Measurements from ENCODE around the gene LMNA. TPM values are rescaled to one million over a fixed set of nuclear protein-coding genes. Genes with fewer than 3 reads are reported as not detected.

LMNA gene
- total RNA-seq, 1 donor from 2014 or later, result 588 TPM

Other genes with a start within 250 kb of the LMNA start
- 53.6 and 60.8 TPM in 2 replicates for gene RIT1, start 203.4 kb upstream of the LMNA start, total RNA-seq
- 24.5 and 34.8 TPM in 2 replicates for gene KHDC4, start 180.3 kb upstream of the LMNA start, total RNA-seq
- gene RXFP4, start 173.1 kb upstream of the LMNA start, total RNA-seq, result not detected in 2 replicates
- 92.3 and 105 TPM in 2 replicates for gene ARHGEF2, start 136.2 kb upstream of the LMNA start, total RNA-seq
- 464 and 497 TPM in 2 replicates for gene SSR2, start 93.8 kb upstream of the LMNA start, total RNA-seq
- 31.0 and 34.0 TPM in 2 replicates for gene UBQLN4, start 60.9 kb upstream of the LMNA start, total RNA-seq
- 96.2 and 113 TPM in 2 replicates for gene LAMTOR2, start 59.9 kb upstream of the LMNA start, total RNA-seq
- not detected in 2 replicates for gene RAB25, start 53.6 kb upstream of the LMNA start, total RNA-seq
- gene MEX3A, start 32.2 kb upstream of the LMNA start, total RNA-seq, result 10.5 and 11.6 TPM in 2 replicates
- gene SEMA4A, start 38.9 kb downstream of the LMNA start, total RNA-seq, result 0.93 and 1.3 TPM in 2 replicates
- gene SLC25A44, start 79.4 kb downstream of the LMNA start, total RNA-seq, result 15.3 and 16.8 TPM in 2 replicates
- gene PMF1, start 98.3 kb downstream of the LMNA start, total RNA-seq, result 45.1 and 59.0 TPM in 2 replicates
- gene BGLAP, start 127.5 kb downstream of the LMNA start, total RNA-seq, result not detected in 2 replicates
- 0.15 and 1.5 TPM in 2 replicates for gene PAQR6, start 133.3 kb downstream of the LMNA start, total RNA-seq
- gene SMG5, start 168.1 kb downstream of the LMNA start, total RNA-seq, result 42.3 and 63.9 TPM in 2 replicates
- gene TMEM79, start 169.6 kb downstream of the LMNA start, total RNA-seq, result 1.9 TPM in 2 replicates
- gene GLMP, start 181.0 kb downstream of the LMNA start, total RNA-seq, result 106 and 141 TPM in 2 replicates
- not detected in 2 replicates for gene VHLL, start 184.6 kb downstream of the LMNA start, total RNA-seq
- gene CCT3, start 223.6 kb downstream of the LMNA start, total RNA-seq, result 298 and 380 TPM in 2 replicates
- gene TSACC, start 223.8 kb downstream of the LMNA start, total RNA-seq, result not detected in 2 replicates